H1 (cell line): ENCODE results near the gene HOXB3. TPM values are rescaled to one million over a fixed set of nuclear protein-coding genes. Genes with fewer than 3 reads are reported as not detected.

Experiments
- CTCF ChIA-PET: fragments of 300-600 bp; sonication (Branson Sonifier 250); formaldehyde crosslinking; loops from one replicate; lab custom pipeline; 2021; ENCODE audit not compliant: partially characterized antibody; lab: Charles Lee
- POLR2A ChIA-PET: fragments of 300-600 bp; sonication (Branson Sonifier 250); formaldehyde crosslinking; loops from one replicate; lab custom pipeline; 2021; ENCODE audit warnings: inconsistent platforms; ENCODE audit not compliant: partially characterized antibody; lab: Charles Lee
- DNase-seq, 2 experiments: peaks; one replicate each; pipeline versions ENCODE4 v3.0.0 to v3.0.0-alpha.2; 2010 to 2022; ENCODE audit warnings: low spot score in 2 of 2, low read depth in 1 of 2, mixed read lengths in 1 of 2
- FAIRE-seq: peaks from 2 replicates; lab custom pipeline; 2011; peaks lifted over from hg19 to GRCh38; lab: Jason Lieb, UNC
- H2AFZ ChIP-seq: 2 replicates; pipeline ENCODE4 v1.8.1; 2012; ENCODE audit warnings: low read length, inconsistent platforms
- H2AK5ac ChIP-seq: 2 replicates; pipeline ENCODE4 v1.6.1; 2013; ENCODE audit warnings: low read depth, low read length
- H2BK120ac ChIP-seq: replicated peaks from 2 replicates; pipeline ENCODE3; 2013; ENCODE audit warnings: low read depth, low read length, inconsistent platforms
- H2BK12ac ChIP-seq: 2 replicates; pipeline ENCODE4 v1.6.1; 2013; ENCODE audit warnings: low read depth, low read length
- H2BK15ac ChIP-seq: 2 replicates; pipeline ENCODE4 v1.6.1; 2013; ENCODE audit warnings: low read length
- H2BK20ac ChIP-seq: 2 replicates; pipeline ENCODE4 v1.6.1; 2013; ENCODE audit warnings: low read length
- H2BK5ac ChIP-seq: 2 replicates; pipeline ENCODE4 v1.6.1; 2013; ENCODE audit warnings: low read depth, low read length
- H3K14ac ChIP-seq: 2 replicates; pipeline ENCODE4 v1.6.1; 2013; ENCODE audit warnings: inconsistent platforms; ENCODE audit not compliant: insufficient read length
- H3K18ac ChIP-seq: 2 replicates; pipeline ENCODE4 v1.6.1; 2013; ENCODE audit warnings: low read length; ENCODE audit errors: extremely low read depth
- H3K23ac ChIP-seq: 2 replicates; pipeline ENCODE4 v1.6.1; 2013; ENCODE audit warnings: inconsistent platforms; ENCODE audit not compliant: insufficient read length
- H3K23me2 ChIP-seq: 2 replicates; pipeline ENCODE4 v1.6.1; 2013; ENCODE audit warnings: low read depth, low read length
- H3K27ac ChIP-seq: 2 replicates; pipeline ENCODE4 v1.6.1; 2011; ENCODE audit warnings: low read depth, low read length, inconsistent platforms
- H3K27me3 ChIP-seq, 4 experiments: replicated peaks in 1 of 4; 1 replicate in 1 of 4; 2 replicates in 3 of 4; pipeline versions ENCODE4 v1.6.1 to v1.8.1; 2011 to 2013; ENCODE audit warnings: low read length in 3 of 4, mild to moderate bottlenecking in 3 of 4, inconsistent platforms in 2 of 4, mixed read lengths in 2 of 4, moderate library complexity in 1 of 4; ENCODE audit not compliant: control insufficient read depth in 3 of 4, insufficient read depth in 3 of 4; ENCODE audit errors: extremely low read depth in 1 of 4
- H3K36me3 ChIP-seq, 4 experiments: 2 replicates each; pipeline versions ENCODE4 v1.6.1 to v1.8.1; 2011 to 2013; ENCODE audit warnings: mild to moderate bottlenecking in 4 of 4, low read length in 3 of 4, moderate library complexity in 2 of 4, control low read depth in 1 of 4, inconsistent platforms in 1 of 4; ENCODE audit not compliant: insufficient read depth in 4 of 4, control insufficient read depth in 2 of 4
- H3K4ac ChIP-seq: replicated peaks from 2 replicates; pipeline ENCODE3; 2013; ENCODE audit warnings: low read length, low read depth, mixed read lengths, inconsistent platforms; ENCODE audit not compliant: insufficient read length
- H3K4me1 ChIP-seq, 4 experiments: replicated peaks in 1 of 4; 1 replicate in 1 of 4; 2 replicates in 3 of 4; pipeline versions ENCODE4 v1.6.1 to v1.8.1; 2011 to 2013; ENCODE audit warnings: low read length in 3 of 4, inconsistent platforms in 2 of 4, mixed read lengths in 1 of 4; ENCODE audit not compliant: insufficient read depth in 4 of 4, control insufficient read depth in 3 of 4
- H3K4me2 ChIP-seq, 2 experiments: 2 replicates each; pipeline versions ENCODE4 v1.6.1 to v1.8.1; 2011 to 2013; ENCODE audit warnings: low read depth in 2 of 2, low read length in 2 of 2, control low read depth in 1 of 2, inconsistent platforms in 1 of 2, mild to moderate bottlenecking in 1 of 2; ENCODE audit not compliant: insufficient read depth in 1 of 2
- H3K4me3 ChIP-seq, 4 experiments: fragments of 200-600, 300-600 bp in 1 of 4; sonication (generic), shearing (Covaris generic), sonication (Bioruptor Twin) in 1 of 4; 2 replicates each; pipeline versions ENCODE4 v1.5.1 to v1.8.1; 2011 to 2016; ENCODE audit warnings: low read length in 4 of 4, low read depth in 3 of 4, control low read depth in 2 of 4, inconsistent platforms in 2 of 4, mild to moderate bottlenecking in 2 of 4, mixed read lengths in 1 of 4, moderate library complexity in 1 of 4; ENCODE audit not compliant: insufficient read depth in 2 of 4; ENCODE audit errors: extremely low read depth in 1 of 4
- H3K56ac ChIP-seq: replicated peaks from 2 replicates; pipeline ENCODE3; 2013; ENCODE audit warnings: low read depth, mild to moderate bottlenecking, mixed read lengths, low read length, inconsistent platforms; ENCODE audit not compliant: insufficient read length
- H3K79me1 ChIP-seq: 2 replicates; pipeline ENCODE4 v1.6.1; 2013; ENCODE audit warnings: low read depth, low read length, control low read depth
- H3K79me2 ChIP-seq, 2 experiments: 2 replicates each; pipeline versions ENCODE4 v1.6.1 to v1.8.1; 2012 to 2013; ENCODE audit warnings: low read length in 2 of 2, mild to moderate bottlenecking in 2 of 2, inconsistent platforms in 1 of 2; ENCODE audit not compliant: insufficient read depth in 2 of 2, control insufficient read depth in 1 of 2
- H3K9ac ChIP-seq, 4 experiments: replicated peaks in 1 of 4; 1 replicate in 1 of 4; 2 replicates in 3 of 4; pipeline versions ENCODE4 v1.6.1 to v1.8.1; 2011 to 2013; ENCODE audit warnings: low read depth in 3 of 4, low read length in 3 of 4, control low read depth in 2 of 4, mild to moderate bottlenecking in 2 of 4, moderate library complexity in 2 of 4, inconsistent platforms in 1 of 4; ENCODE audit errors: extremely low read depth in 1 of 4
- H3K9me3 ChIP-seq, 2 experiments: 2 replicates each; pipeline versions ENCODE4 v1.6.1 to v1.8.1; 2012 to 2013; ENCODE audit warnings: mild to moderate bottlenecking in 2 of 2, moderate library complexity in 2 of 2, control low read depth in 1 of 2, inconsistent platforms in 1 of 2, low read depth in 1 of 2, low read length in 1 of 2, mixed read lengths in 1 of 2; ENCODE audit not compliant: insufficient read depth in 2 of 2
- H4K20me1 ChIP-seq, 2 experiments: replicated peaks in 1 of 2; 2 replicates each; pipeline versions ENCODE3 to v1.8.1; 2011 to 2013; ENCODE audit warnings: inconsistent platforms in 2 of 2, low read length in 2 of 2, mild to moderate bottlenecking in 1 of 2; ENCODE audit not compliant: insufficient read depth in 2 of 2, control insufficient read depth in 1 of 2
- H4K5ac ChIP-seq: 2 replicates; pipeline ENCODE4 v1.6.1; 2013; ENCODE audit warnings: low read length, low read depth, mixed read lengths, inconsistent platforms; ENCODE audit not compliant: insufficient read length
- H4K8ac ChIP-seq: 2 replicates; pipeline ENCODE4 v1.8.0; 2013; ENCODE audit warnings: mild to moderate bottlenecking, moderate library complexity, low read length, inconsistent platforms; ENCODE audit not compliant: insufficient read depth; ENCODE audit errors: extremely low read depth
- H4K91ac ChIP-seq: replicated peaks from 2 replicates; pipeline ENCODE3; 2013; ENCODE audit warnings: low read length, mixed read lengths, inconsistent platforms; ENCODE audit not compliant: insufficient read length
- BACH1 ChIP-seq: IDR thresholded peaks from 2 replicates; pipeline ENCODE4 v1.6.1; 2012; ENCODE audit warnings: low read length, improper control_type of control experiment
- BCL11A ChIP-seq, 2 experiments: IDR thresholded peaks; one replicate each; pipeline ENCODE4 v1.6.1; 2011; ENCODE audit warnings: low read depth in 2 of 2, low read length in 2 of 2, mild to moderate bottlenecking in 2 of 2
- CBX8 ChIP-seq: fragments of 300-800, 300-1000 bp; sonication (generic); IDR thresholded peaks from 2 replicates; pipeline ENCODE4 v1.7.1; 2016; ENCODE audit warnings: low read depth, low read length, borderline replicate concordance
- EZH2 ChIP-seq: fragments of 200-600 bp; sonication (generic); IDR thresholded peaks from 2 replicates; pipeline ENCODE4 v1.7.1; 2012; ENCODE audit warnings: low read depth, mild to moderate bottlenecking, moderate library complexity, low read length, inconsistent platforms; ENCODE audit not compliant: severe bottlenecking
- GABPA ChIP-seq: IDR thresholded peaks from 2 replicates; pipeline ENCODE4 v1.6.1; 2011; ENCODE audit warnings: mild to moderate bottlenecking, low read length, moderate library complexity, borderline replicate concordance; ENCODE audit not compliant: insufficient read depth
- RNF2 ChIP-seq: fragments of 200-900, 300-1000 bp; sonication (generic); IDR thresholded peaks from 2 replicates; pipeline ENCODE4 v1.7.1; 2016; ENCODE audit warnings: borderline replicate concordance, low read depth, mild to moderate bottlenecking, antibody characterized with exemption, low read length; ENCODE audit not compliant: poor library complexity, severe bottlenecking; ENCODE audit errors: missing control alignments
- SP1 ChIP-seq: IDR thresholded peaks from 2 replicates; pipeline ENCODE4 v1.6.1; 2011; ENCODE audit warnings: low read depth, low read length
- SUZ12 ChIP-seq: fragments of 200-600 bp; sonication (generic); IDR thresholded peaks from 2 replicates; pipeline ENCODE4 v1.6.1; 2012; ENCODE audit warnings: mild to moderate bottlenecking, inconsistent platforms, low read length, moderate library complexity, mixed read lengths
- WGBS, 2 experiments: shearing (Covaris generic) in 1 of 2; methylation state at CpG; one replicate each; pipeline versions ENCODE4 v1.1.6 to v1.1.7; 2013 to 2015; ENCODE audit warnings: low lambda C conversion rate in 2 of 2, mixed read lengths in 2 of 2, inconsistent platforms in 1 of 2, low coverage in 1 of 2, missing lambda C conversion rate in 1 of 2; ENCODE audit not compliant: insufficient replicate concordance in 2 of 2, insufficient coverage in 1 of 2, insufficient read length in 1 of 2; ENCODE audit errors: extremely low coverage in 1 of 2, missing lambda C conversion rate in 1 of 2; 5-methylcytosine and 5-hydroxymethylcytosine counted together
- polyA plus RNA-seq, 7 experiments: library from polyadenylated mRNA; depleted of rRNA in 3 of 7; stranded (reverse) in 5 of 7; unstranded in 2 of 7; fragments of >200 nt in 5 of 7; fragments of 200-250 nt in 2 of 7; gene quantifications; 1 replicate in 5 of 7; 2 replicates in 1 of 7; 4 replicates in 1 of 7; pipeline versions ENCODE4 v1.2.1 to v1.2.3, GENCODE V29; 2011 to 2013; ENCODE audit warnings: missing spikeins in 2 of 7, mixed read lengths in 2 of 7
- total RNA-seq: library from RNA; stranded (reverse); fragmentation: NEBNext Ultra II Directional; extraction: Animal tissue kit (Norgen Biotek cat#: 25700); gene quantifications from 2 replicates; pipeline ENCODE4 v1.2.1, GENCODE V29; 2021

Gene HOXB3
- total and polyA plus RNA-seq, 2 of the 8 experiments (the other 6 are each of a cell fraction or from before 2014, with no cell fraction given), result not detected

- H2BK5ac ChIP-seq, result no peak overlapping the region
- DNase-seq, result no peak
- TF ChIP-seq CBX8 (peak; percentile 96; the same call in 1 of the 2 replicates), RNF2 (peak; percentile 100), BACH1 (no peak), GABPA (no peak), EZH2 (peak; percentile 94), SP1 (no peak), SUZ12 (peak; percentile 92), BCL11A (IDR thresholded peaks at IDR 0.05; ENCODE audit: low read depth in 2 of 2, low read length in 2 of 2) (no peak)
Measured at GRCh38 chr17:48605991-48606891, 16.2 kb upstream of the HOXB3 start.

More at GRCh38 chr17:48605991-48606891, 16.2 kb upstream of the HOXB3 start:
- H3K18ac ChIP-seq, result no peak overlapping the region; the same call in 1 of the 2 replicates
- peaks cover 97 to 100% (median 99%) of the 10 kb centered on the region in 4 experiments for H3K27me3 ChIP-seq
- H2AFZ ChIP-seq, result no peak overlapping the region
- H4K91ac ChIP-seq, result no peak overlapping the region
- no peak for FAIRE-seq
- 18% methylated on average over 41 of the region's 41 CpGs; no CpG with 5 or more reads in 1 of the 2 experiments for WGBS, 2 experiments
- peaks cover 2% of the 10 kb centered on the region; the same call in 1 of the 2 replicates for H3K23me2 ChIP-seq
- no peak overlapping the region for H3K14ac ChIP-seq
- no peak overlapping the region for H3K27ac ChIP-seq
- peak overlapping the region; percentile 100 for H2AK5ac ChIP-seq
- H3K79me1 ChIP-seq, result no peaks in the 10 kb centered on the region
- no peak overlapping the region for H3K4me2 ChIP-seq
- no peak overlapping the region for H3K9ac ChIP-seq
- H2BK15ac ChIP-seq, result peak overlapping the region; percentile 92
- H3K36me3 ChIP-seq, result peaks cover 0 to 8% (median 0%) of the 10 kb centered on the region in 4 experiments; a peak in 1 of 8 replicates
- ChIA-PET POLR2A (interaction anchor here (1.1 kb wide), 1 partner anchor 19 kb away, joined by 4 read pairs; the partner anchor contains the start of gene HOXB9), CTCF (interaction anchor here (0.8 to 2.5 kb wide), 11 partner anchors 20 to 270 kb away, joined by 3 to 8 read pairs (median 5); partner anchors contain the start of gene HOXB9)
- H3K23ac ChIP-seq, result no peak overlapping the region
- H4K5ac ChIP-seq, result no peak overlapping the region
- no peaks in the 10 kb centered on the region for H3K79me2 ChIP-seq
- H4K8ac ChIP-seq, result no peak overlapping the region
- no peaks in the 10 kb centered on the region for H3K9me3 ChIP-seq
- no peak overlapping the region for H3K4me3 ChIP-seq
- peak overlapping the region; percentile 99 for H2BK12ac ChIP-seq
- peaks cover 23 to 41% of the 10 kb centered on the region in 2 experiments for H4K20me1 ChIP-seq
- H2BK20ac ChIP-seq, result no peak overlapping the region; the same call in 1 of the 2 replicates
- H3K56ac ChIP-seq, result no peak overlapping the region
- H3K4me1 ChIP-seq, result peaks cover 0 to 3% (median 2%) of the 10 kb centered on the region in 4 experiments; a peak in 4 of 7 replicates
- H2BK120ac ChIP-seq, result no peak overlapping the region
- H3K4ac ChIP-seq, result peak overlapping the region; percentile 39
